ENCODE measurements around the gene PHLDA3. TPM values are rescaled to one million over a fixed set of nuclear protein-coding genes. Genes with fewer than 3 reads are reported as not detected.

Gene PHLDA3
- total RNA-seq, 1 donor from 2014 or later, result 1.9 TPM

DNA sequence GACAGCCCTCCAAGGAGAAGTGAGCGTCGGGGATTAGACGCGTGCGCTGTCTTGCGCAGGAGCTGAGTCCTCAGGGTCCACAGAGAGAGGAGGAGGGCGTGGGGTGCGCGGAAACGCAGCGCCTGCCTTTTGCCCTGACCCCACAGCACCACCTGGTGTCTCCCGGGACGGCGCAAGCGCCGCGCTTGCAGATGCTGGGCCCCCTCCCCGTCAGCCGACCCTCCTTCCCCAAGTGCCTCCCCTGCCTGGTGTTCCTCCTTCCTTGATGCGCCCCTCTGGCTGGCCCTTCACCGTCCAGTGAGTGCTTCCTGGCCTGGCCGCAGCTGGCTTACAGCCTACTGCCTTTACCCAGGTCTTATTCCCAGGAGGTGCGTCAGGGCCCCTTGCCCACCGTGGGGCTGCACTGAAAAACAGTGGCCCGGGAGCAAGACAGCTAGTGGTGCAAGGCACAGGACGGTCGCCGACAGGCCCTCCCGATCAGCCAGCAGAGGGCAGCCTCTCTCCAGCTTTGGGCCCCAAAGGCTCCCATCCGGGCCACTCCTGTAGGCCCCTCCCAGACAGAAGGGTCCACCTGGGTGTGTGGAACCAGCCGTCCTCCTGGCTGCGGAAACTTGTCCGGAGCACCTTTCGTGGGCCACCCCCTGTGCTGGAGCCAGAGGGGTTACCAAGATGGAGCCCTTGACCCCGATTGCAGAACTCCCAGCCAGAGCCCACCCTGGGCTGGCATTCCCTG is 12.9 kb upstream of the PHLDA3 start:
- peak; percentile 92 for DNase-seq (ENCODE audit: low spot score)
- Mint-ChIP-seq H3K27ac (no peak overlapping the region), H3K4me3 (peak overlapping the region; percentile 76), H3K36me3 (no peaks in the 10 kb centered on the region), H3K27me3 (ENCODE audit: insufficient read depth, low read depth) (peaks cover 27% of the 10 kb centered on the region), H3K9me3 (no peaks in the 10 kb centered on the region), H3K4me1 (peaks cover 17% of the 10 kb centered on the region)
- no peaks in the 10 kb centered on the region for H3K9me3 ChIP-seq (ENCODE audit: low read depth)
- H3K36me3 ChIP-seq, result no peaks in the 10 kb centered on the region
- H2AFZ ChIP-seq (replicated peaks), result peak overlapping the region; percentile 89
- H3K4me2 ChIP-seq, result peak overlapping the region; percentile 74
- H3F3A ChIP-seq (ENCODE audit: low read depth), result peaks cover 19% of the 10 kb centered on the region
- H3K4me3 ChIP-seq, result peak overlapping the region; percentile 38
- H3K4me1 ChIP-seq, result peaks cover 9% of the 10 kb centered on the region
- H4K20me1 ChIP-seq (ENCODE audit: low read depth), result no peaks in the 10 kb centered on the region
- peaks cover 33% of the 10 kb centered on the region for H3K27me3 ChIP-seq
- no peak overlapping the region for H3K9ac ChIP-seq
- H3K27ac ChIP-seq, result no peak overlapping the region
- H3K79me2 ChIP-seq (ENCODE audit: low read depth), result no peaks in the 10 kb centered on the region
- peak; percentile 86 for TF ChIP-seq CTCF (IDR thresholded peaks at IDR 0.05)
- TF ChIP-seq EZH2 (IDR thresholded peaks at IDR 0.05), result peak; percentile 67
- no peak for TF ChIP-seq EZH2phosphoT487 (IDR thresholded peaks at IDR 0.05)

DNA sequence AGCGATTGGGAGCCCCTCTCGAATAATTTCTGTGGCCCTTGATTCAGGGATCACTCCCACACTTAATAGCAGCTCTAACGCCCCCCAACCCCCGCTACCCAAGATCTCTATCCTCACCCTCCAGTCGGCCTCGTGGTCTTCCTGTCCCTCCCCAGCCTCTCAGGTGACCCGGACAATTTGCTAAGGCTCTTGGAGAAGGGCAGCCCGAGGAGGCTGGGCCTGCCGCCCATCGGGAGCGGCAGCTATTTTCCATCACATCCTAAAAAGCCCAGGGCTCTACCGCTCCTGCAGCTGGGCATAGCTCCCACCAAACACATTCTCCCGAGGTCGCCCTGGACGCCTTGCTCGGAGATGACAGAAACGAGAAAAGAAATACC is 12.0 kb upstream of the PHLDA3 start:
- H3K4me3 ChIP-seq, result peak overlapping the region; percentile 38

GRCh38 chr1:201480231-201481003 is 11.4 kb upstream of the PHLDA3 start:
- peak overlapping the region; percentile 74 for H3K4me2 ChIP-seq
- no peaks in the 10 kb centered on the region for H3K9me3 ChIP-seq (ENCODE audit: low read depth)
- H3K27me3 ChIP-seq, result peaks cover 33% of the 10 kb centered on the region
- H3F3A ChIP-seq (ENCODE audit: low read depth), result peaks cover 19% of the 10 kb centered on the region
- H2AFZ ChIP-seq (replicated peaks), result no peak overlapping the region
- Mint-ChIP-seq H3K4me1 (peaks cover 23% of the 10 kb centered on the region), H3K27me3 (ENCODE audit: insufficient read depth, low read depth) (peaks cover 27% of the 10 kb centered on the region), H3K36me3 (no peaks in the 10 kb centered on the region), H3K27ac (no peak overlapping the region), H3K4me3 (peak overlapping the region; percentile 76), H3K9me3 (no peaks in the 10 kb centered on the region)
- H3K27ac ChIP-seq, result no peak overlapping the region
- H3K36me3 ChIP-seq, result no peaks in the 10 kb centered on the region
- no peak overlapping the region for H3K9ac ChIP-seq
- no peaks in the 10 kb centered on the region for H4K20me1 ChIP-seq (ENCODE audit: low read depth)
- peak overlapping the region; percentile 38 for H3K4me3 ChIP-seq
- peaks cover 3% of the 10 kb centered on the region for H3K4me1 ChIP-seq
- H3K79me2 ChIP-seq (ENCODE audit: low read depth), result no peaks in the 10 kb centered on the region
- DNase-seq (ENCODE audit: low spot score), result peak; percentile 82
- TF ChIP-seq CTCF (IDR thresholded peaks at IDR 0.05) (no peak), EZH2phosphoT487 (IDR thresholded peaks at IDR 0.05) (no peak), EZH2 (IDR thresholded peaks at IDR 0.05) (no peak)

More for the DNA sequence above, 12.0 kb upstream of the PHLDA3 start:
- Histone ChIP-seq H3K9ac (no peak overlapping the region), H3K4me2 (peak overlapping the region; percentile 74), H3K4me1 (peaks cover 5% of the 10 kb centered on the region), H3F3A (ENCODE audit: low read depth) (peaks cover 19% of the 10 kb centered on the region), H2AFZ (replicated peaks) (no peak overlapping the region), H3K27me3 (peaks cover 33% of the 10 kb centered on the region), H3K36me3 (no peaks in the 10 kb centered on the region), H3K9me3 (ENCODE audit: low read depth) (no peaks in the 10 kb centered on the region), H4K20me1 (ENCODE audit: low read depth) (no peaks in the 10 kb centered on the region), H3K79me2 (ENCODE audit: low read depth) (no peaks in the 10 kb centered on the region), H3K27ac (no peak overlapping the region)
- Mint-ChIP-seq H3K4me3 (peak overlapping the region; percentile 76), H3K9me3 (no peaks in the 10 kb centered on the region), H3K36me3 (no peaks in the 10 kb centered on the region), H3K27ac (no peak overlapping the region), H3K4me1 (peaks cover 23% of the 10 kb centered on the region), H3K27me3 (ENCODE audit: insufficient read depth, low read depth) (peaks cover 27% of the 10 kb centered on the region)
- TF ChIP-seq EZH2 (IDR thresholded peaks at IDR 0.05) (no peak), CTCF (IDR thresholded peaks at IDR 0.05) (no peak), EZH2phosphoT487 (IDR thresholded peaks at IDR 0.05) (no peak)
- peak; percentile 41 for DNase-seq (ENCODE audit: low spot score)

Measured in neural progenitor cell (in vitro differentiated cells).